GM21367 (cell line): ENCODE data around the gene SNX14.

Experiments
- ATAC-seq: cut with Tn5 transposase; IDR thresholded peaks from one replicate; pipeline ENCODE4 v1.9.1; 2021; ENCODE audit not compliant: unreplicated experiment

The SNX14 gene

GRCh38 chr6:85468326-85468725, 125.3 kb downstream of the SNX14 start:
- no peak for ATAC-seq

- ATAC-seq: peak; percentile 33
Measured at GRCh38 chr6:85465762-85466161, 127.9 kb downstream of the SNX14 start.

- ATAC-seq: no peak
Measured at GRCh38 chr6:85464722-85465150, 128.9 kb downstream of the SNX14 start.

GRCh38 chr6:85464260-85464644, 129.4 kb downstream of the SNX14 start:
- ATAC-seq: no peak

- no peak for ATAC-seq
Measured at GRCh38 chr6:85463621-85464259, 129.9 kb downstream of the SNX14 start.

- no peak for ATAC-seq
Measured at GRCh38 chr6:85462673-85463072, 131.0 kb downstream of the SNX14 start.

- ATAC-seq: no peak
Measured at GRCh38 chr6:85461798-85462170, 131.9 kb downstream of the SNX14 start.

- peak; percentile 89 for ATAC-seq
Measured at GRCh38 chr6:85460921-85461797, 132.5 kb downstream of the SNX14 start.

- no peak for ATAC-seq
Measured at GRCh38 chr6:85460154-85460920, 133.3 kb downstream of the SNX14 start.

GRCh38 chr6:85459224-85459901, 134.3 kb downstream of the SNX14 start:
- ATAC-seq: no peak

- ATAC-seq: no peak
Measured at GRCh38 chr6:85458782-85459181, 134.9 kb downstream of the SNX14 start.

GRCh38 chr6:85458184-85458583, 135.5 kb downstream of the SNX14 start:
- ATAC-seq: no peak

- no peak for ATAC-seq
Measured at GRCh38 chr6:85456782-85457181, 136.9 kb downstream of the SNX14 start.
